WI38 (cell line): Measurements from ENCODE around the gene CCR5AS.

Source experiments
- H3K4me3 ChIP-seq: 2 replicates; pipeline ENCODE4 v1.5.1; 2011; ENCODE audit warnings: low read depth, mild to moderate bottlenecking, control low read depth, low read length
- TF ChIP-seq, protein P1 (sequence below): IDR thresholded peaks from 2 replicates; pipeline ENCODE4 v1.5.1; 2012; ENCODE audit warnings: low read depth, mild to moderate bottlenecking, control low read depth, low read length

The CCR5AS gene

DNA sequence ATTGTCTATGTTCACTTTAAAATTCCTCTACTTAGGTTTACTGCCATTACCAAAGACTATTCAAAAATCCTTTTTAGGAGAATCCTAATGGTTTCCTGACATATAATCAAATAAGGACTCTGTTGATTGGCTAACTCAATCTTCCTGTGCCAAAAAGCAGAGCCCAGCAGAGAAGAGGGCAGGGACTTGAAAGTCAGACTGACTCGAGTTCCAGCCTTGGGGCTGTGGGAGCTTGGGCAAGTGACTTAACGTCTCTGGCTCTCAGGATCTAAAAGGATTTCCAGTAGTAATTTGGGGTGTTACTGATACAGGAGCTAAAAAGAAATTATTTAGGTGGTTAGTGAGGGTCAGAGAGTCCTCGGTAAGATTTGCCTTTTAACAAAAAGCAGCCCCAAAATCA, 25.2 kb downstream of the CCR5AS start:
- TF ChIP-seq, protein P1, sequence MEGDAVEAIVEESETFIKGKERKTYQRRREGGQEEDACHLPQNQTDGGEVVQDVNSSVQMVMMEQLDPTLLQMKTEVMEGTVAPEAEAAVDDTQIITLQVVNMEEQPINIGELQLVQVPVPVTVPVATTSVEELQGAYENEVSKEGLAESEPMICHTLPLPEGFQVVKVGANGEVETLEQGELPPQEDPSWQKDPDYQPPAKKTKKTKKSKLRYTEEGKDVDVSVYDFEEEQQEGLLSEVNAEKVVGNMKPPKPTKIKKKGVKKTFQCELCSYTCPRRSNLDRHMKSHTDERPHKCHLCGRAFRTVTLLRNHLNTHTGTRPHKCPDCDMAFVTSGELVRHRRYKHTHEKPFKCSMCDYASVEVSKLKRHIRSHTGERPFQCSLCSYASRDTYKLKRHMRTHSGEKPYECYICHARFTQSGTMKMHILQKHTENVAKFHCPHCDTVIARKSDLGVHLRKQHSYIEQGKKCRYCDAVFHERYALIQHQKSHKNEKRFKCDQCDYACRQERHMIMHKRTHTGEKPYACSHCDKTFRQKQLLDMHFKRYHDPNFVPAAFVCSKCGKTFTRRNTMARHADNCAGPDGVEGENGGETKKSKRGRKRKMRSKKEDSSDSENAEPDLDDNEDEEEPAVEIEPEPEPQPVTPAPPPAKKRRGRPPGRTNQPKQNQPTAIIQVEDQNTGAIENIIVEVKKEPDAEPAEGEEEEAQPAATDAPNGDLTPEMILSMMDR = no peak

DNA sequence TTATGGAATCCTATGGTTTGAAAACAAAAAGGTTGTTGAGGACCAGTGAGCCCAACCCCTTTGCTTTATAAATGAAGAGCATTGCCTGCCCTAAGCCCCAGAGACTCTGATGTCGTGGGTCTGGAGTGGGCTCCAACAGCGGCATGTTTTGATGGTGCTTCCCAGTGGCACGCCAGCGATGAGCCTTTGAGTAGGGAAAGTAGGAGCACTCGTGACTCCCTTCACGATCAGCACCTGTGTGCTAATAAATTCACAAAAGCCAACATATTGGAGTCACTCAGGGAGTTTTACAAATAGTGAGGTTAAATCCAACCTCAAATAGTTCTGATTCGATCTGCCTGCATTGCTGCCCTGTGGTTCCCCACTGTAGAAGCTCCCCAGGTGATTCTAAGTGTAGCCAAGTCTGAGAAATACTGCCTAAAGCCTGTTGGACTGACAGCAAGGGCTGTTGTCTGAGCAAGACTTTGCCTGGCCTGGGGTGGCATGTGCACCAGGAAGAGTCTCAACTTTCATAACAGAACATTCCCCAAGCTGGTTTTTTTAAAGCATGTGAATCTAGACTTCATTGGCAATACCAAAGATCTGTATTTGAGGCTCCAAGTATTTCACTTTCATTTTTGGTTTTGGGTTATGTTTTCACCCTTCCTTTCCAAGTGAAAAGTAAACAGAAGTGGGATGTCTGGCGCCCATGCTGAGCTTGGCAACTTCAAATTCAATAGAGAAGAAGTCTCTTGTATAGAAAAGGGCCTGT, 26.2 kb downstream of the CCR5AS start:
- TF ChIP-seq, protein P1 = no peak
- no peak overlapping the region for H3K4me3 ChIP-seq

More for the DNA sequence above, 25.2 kb downstream of the CCR5AS start:
- H3K4me3 ChIP-seq = no peak overlapping the region

DNA sequence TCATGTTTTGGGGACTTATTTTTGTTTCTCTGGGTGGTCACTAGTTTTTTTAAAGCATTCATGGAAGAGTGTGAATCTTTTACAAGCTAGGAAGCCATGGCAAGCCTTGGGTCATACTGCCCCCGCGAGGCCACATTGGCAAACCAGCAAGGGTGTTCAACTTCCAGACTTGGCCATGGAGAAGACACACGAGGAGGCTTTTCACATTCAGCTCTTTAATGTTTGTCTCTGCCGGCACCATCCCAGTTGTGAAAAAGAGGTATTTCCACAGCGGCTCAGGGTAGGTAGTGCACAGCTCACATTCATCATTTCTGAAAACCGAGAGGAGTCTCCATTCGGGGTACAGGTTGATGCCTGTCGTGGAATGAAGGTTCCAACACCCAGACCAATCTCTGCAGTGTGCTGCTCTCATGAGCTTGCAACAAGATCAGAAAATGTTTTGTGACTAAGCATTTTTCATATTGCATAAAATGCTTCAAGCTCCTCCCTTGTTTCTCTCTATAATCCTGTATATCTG, 28.4 kb downstream of the CCR5AS start:
- no peak overlapping the region for H3K4me3 ChIP-seq
- TF ChIP-seq, protein P1 = peak; percentile 70

DNA sequence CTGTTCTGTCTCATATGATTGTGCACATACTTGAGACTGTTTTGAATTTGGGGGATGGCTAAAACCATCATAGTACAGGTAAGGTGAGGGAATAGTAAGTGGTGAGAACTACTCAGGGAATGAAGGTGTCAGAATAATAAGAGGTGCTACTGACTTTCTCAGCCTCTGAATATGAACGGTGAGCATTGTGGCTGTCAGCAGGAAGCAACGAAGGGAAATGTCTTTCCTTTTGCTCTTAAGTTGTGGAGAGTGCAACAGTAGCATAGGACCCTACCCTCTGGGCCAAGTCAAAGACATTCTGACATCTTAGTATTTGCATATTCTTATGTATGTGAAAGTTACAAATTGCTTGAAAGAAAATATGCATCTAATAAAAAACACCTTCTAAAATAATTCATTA, 31.1 kb downstream of the CCR5AS start:
- TF ChIP-seq, protein P1 = no peak
- H3K4me3 ChIP-seq = no peak overlapping the region

DNA sequence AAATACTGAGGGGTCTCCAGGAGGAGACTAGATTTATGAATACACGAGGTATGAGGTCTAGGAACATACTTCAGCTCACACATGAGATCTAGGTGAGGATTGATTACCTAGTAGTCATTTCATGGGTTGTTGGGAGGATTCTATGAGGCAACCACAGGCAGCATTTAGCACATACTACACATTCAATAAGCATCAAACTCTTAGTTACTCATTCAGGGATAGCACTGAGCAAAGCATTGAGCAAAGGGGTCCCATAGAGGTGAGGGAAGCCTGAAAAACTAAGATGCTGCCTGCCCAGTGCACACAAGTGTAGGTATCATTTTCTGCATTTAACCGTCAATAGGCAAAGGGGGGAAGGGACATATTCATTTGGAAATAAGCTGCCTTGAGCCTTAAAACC, 31.6 kb downstream of the CCR5AS start:
- no peak overlapping the region for H3K4me3 ChIP-seq
- TF ChIP-seq, protein P1 = no peak

DNA sequence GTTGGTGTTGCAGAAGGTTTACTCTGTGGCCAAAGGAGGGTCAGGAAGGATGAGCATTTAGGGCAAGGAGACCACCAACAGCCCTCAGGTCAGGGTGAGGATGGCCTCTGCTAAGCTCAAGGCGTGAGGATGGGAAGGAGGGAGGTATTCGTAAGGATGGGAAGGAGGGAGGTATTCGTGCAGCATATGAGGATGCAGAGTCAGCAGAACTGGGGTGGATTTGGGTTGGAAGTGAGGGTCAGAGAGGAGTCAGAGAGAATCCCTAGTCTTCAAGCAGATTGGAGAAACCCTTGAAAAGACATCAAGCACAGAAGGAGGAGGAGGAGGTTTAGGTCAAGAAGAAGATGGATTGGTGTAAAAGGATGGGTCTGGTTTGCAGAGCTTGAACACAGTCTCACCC, 32.1 kb downstream of the CCR5AS start:
- TF ChIP-seq, protein P1 = no peak
- H3K4me3 ChIP-seq = no peak overlapping the region
